ENCODE measurements around the gene AGAP2. TPM values are rescaled to one million over a fixed set of nuclear protein-coding genes. Genes with fewer than 3 reads are reported as not detected.

The AGAP2 gene
- total RNA-seq, 4 donors from 2014 or later, result 0.55 to 1.6 (median 1.3) TPM

- no peak overlapping the region for H3K4me3 ChIP-seq (ENCODE audit: low read depth, poor library complexity, severe bottlenecking)
- intact Hi-C loops (cut with DNase I; ENCODE audit: low total_unique reads), result no loop called here
- 82 to 91% methylated on average over 3 of the region's 3 CpGs for WGBS, 2 donors
- TF ChIP-seq POLR2A (IDR thresholded peaks at IDR 0.05), result no peak
- TF ChIP-seq, protein P1, sequence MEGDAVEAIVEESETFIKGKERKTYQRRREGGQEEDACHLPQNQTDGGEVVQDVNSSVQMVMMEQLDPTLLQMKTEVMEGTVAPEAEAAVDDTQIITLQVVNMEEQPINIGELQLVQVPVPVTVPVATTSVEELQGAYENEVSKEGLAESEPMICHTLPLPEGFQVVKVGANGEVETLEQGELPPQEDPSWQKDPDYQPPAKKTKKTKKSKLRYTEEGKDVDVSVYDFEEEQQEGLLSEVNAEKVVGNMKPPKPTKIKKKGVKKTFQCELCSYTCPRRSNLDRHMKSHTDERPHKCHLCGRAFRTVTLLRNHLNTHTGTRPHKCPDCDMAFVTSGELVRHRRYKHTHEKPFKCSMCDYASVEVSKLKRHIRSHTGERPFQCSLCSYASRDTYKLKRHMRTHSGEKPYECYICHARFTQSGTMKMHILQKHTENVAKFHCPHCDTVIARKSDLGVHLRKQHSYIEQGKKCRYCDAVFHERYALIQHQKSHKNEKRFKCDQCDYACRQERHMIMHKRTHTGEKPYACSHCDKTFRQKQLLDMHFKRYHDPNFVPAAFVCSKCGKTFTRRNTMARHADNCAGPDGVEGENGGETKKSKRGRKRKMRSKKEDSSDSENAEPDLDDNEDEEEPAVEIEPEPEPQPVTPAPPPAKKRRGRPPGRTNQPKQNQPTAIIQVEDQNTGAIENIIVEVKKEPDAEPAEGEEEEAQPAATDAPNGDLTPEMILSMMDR (IDR thresholded peaks at IDR 0.05), result no peak
- no peak for DNase-seq (ENCODE audit: low spot score in 2 of 2)
These were observed 31.3 kb downstream of the AGAP2 start for GRCh38 chr12:57707250-57707649.

GRCh38 chr12:57700317-57700716 lies 38.2 kb downstream of the AGAP2 start:
- intact Hi-C loops (cut with DNase I; ENCODE audit: low total_unique reads), result no loop called here

DNA sequence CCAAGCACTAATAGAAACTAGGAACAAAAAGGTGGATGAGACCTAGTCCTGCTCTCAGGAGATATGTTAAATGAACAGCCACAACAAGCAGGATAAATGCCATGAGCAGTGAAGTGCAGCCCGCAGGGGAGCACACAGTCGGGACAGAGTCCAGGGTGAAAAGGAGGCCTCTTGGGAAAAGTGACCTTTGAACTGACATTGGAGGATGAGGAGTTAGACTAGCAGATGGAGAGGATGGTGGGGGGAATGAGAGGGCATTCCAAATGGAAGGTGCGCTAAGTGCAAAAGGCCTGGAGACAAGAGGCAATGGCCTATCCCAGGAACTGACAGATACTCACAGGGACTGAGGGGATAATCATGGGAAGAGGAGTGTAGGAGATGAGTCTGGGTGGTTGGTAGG lies 40.1 kb downstream of the AGAP2 start:
- H3K4me3 ChIP-seq (ENCODE audit: low read depth, poor library complexity, severe bottlenecking), result no peak overlapping the region
- DNase-seq (ENCODE audit: low spot score in 2 of 2), result no peak
- TF ChIP-seq, protein P1 (IDR thresholded peaks at IDR 0.05), result no peak
- TF ChIP-seq POLR2A (IDR thresholded peaks at IDR 0.05), result no peak
- 94 to 98% methylated on average over 3 of the region's 3 CpGs for WGBS, 2 donors
- intact Hi-C loops (cut with DNase I; ENCODE audit: low total_unique reads), result no loop called here

More at GRCh38 chr12:57700317-57700716, 38.2 kb downstream of the AGAP2 start:
- H3K4me3 ChIP-seq (ENCODE audit: low read depth, poor library complexity, severe bottlenecking), result no peak overlapping the region
- TF ChIP-seq POLR2A (IDR thresholded peaks at IDR 0.05), result no peak
- TF ChIP-seq, protein P1 (IDR thresholded peaks at IDR 0.05), result no peak
- 94 to 97% methylated on average over 2 of the region's 2 CpGs for WGBS, 2 donors
- no peak for DNase-seq (ENCODE audit: low spot score in 2 of 2)

- H3K4me3 ChIP-seq (ENCODE audit: low read depth, poor library complexity, severe bottlenecking), result no peak overlapping the region
- WGBS, 2 donors, result 95 to 100% methylated on average over 1 of the region's 1 CpG
- intact Hi-C loops (cut with DNase I; ENCODE audit: low total_unique reads), result no loop called here
- TF ChIP-seq, protein P1 (IDR thresholded peaks at IDR 0.05), result no peak
- TF ChIP-seq POLR2A (IDR thresholded peaks at IDR 0.05), result no peak
- no peak for DNase-seq (ENCODE audit: low spot score in 2 of 2)
These were observed 41.5 kb downstream of the AGAP2 start for GRCh38 chr12:57697076-57697475.

DNA sequence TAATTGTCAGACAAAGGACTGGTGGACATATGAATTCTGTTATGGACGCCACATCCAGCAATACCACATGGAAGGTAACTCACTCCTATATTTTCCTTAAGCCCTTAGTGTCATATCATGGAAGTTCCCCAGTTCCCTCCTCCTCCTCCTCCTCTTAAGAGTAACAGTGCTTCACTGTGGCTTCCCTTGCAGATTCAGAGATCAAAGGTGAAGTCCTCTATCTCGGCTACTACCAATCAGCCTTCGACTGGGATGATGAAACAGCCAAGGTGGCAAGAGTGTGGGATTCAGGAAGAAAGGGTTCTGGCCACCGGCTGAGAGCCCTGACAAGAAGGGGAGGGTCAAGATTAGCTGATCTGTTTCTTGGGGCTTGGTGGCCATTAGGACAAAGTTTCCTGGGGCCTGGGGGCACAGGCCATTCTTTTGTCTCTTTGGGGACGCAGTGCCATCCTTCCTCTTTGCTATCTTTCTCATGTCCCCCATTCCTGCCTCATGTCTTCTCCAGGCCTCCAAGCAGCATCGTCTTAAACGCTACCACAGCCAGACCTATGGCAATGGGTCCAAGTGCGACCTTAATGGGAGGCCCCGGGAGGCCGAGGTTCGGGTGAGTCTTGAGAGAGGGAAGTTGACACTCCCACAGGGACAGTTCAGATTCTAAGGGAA lies 42.6 kb downstream of the AGAP2 start:
- no peak for TF ChIP-seq POLR2A (IDR thresholded peaks at IDR 0.05)
- TF ChIP-seq, protein P1 (IDR thresholded peaks at IDR 0.05), result no peak
- intact Hi-C loops (cut with DNase I; ENCODE audit: low total_unique reads), result no loop called here
- 95 to 96% methylated on average over 11 of the region's 11 CpGs for WGBS, 2 donors
- DNase-seq (ENCODE audit: low spot score in 2 of 2), result no peak
- H3K4me3 ChIP-seq (ENCODE audit: low read depth, poor library complexity, severe bottlenecking), result no peak overlapping the region
